PFSK-1 (cell line): ENCODE results near the gene DSG4.

Source experiments
- POLR2AphosphoS5 ChIP-seq: IDR thresholded peaks from 2 replicates; pipeline ENCODE4 v1.6.1; 2012; ENCODE audit warnings: low read depth, mild to moderate bottlenecking, control low read depth, low read length, moderate library complexity
- TAF1 ChIP-seq: IDR thresholded peaks from 2 replicates; pipeline ENCODE4 v1.6.1; 2012; ENCODE audit warnings: low read length, control low read depth, borderline replicate concordance; ENCODE audit not compliant: insufficient read depth
- TF ChIP-seq, protein P1 (sequence below), 2 experiments: IDR thresholded peaks; 2 replicates each; pipeline versions ENCODE4 v1.6.1 to v1.8.0; 2011 to 2012; ENCODE audit warnings: low read depth in 2 of 2, low read length in 2 of 2, control low read depth in 1 of 2, inconsistent platforms in 1 of 2, mild to moderate bottlenecking in 1 of 2, moderate library complexity in 1 of 2; ENCODE audit not compliant: insufficient read depth in 1 of 2

DNA sequence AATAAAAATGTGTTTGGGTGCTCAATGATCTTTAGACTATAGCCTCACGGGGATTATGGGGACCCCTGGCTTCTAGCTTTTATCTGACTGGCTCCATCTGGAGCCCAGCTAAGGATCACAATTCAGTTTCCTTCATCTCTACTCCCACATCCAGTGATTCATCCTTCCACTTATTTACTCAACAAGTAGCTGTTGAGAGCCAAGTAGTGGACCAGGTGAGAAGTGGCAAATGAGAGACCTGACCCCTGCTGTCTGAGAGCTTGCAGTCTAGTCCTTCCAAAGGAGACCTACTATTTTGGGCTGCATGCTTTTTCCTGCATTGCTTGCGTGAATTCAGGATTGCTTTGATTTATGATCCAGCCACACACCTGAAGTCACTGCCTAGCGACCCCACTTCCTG, 60.2 kb downstream of the DSG4 start:
- TF ChIP-seq POLR2AphosphoS5 (no peak), TAF1 (no peak)
- TF ChIP-seq, protein P1, sequence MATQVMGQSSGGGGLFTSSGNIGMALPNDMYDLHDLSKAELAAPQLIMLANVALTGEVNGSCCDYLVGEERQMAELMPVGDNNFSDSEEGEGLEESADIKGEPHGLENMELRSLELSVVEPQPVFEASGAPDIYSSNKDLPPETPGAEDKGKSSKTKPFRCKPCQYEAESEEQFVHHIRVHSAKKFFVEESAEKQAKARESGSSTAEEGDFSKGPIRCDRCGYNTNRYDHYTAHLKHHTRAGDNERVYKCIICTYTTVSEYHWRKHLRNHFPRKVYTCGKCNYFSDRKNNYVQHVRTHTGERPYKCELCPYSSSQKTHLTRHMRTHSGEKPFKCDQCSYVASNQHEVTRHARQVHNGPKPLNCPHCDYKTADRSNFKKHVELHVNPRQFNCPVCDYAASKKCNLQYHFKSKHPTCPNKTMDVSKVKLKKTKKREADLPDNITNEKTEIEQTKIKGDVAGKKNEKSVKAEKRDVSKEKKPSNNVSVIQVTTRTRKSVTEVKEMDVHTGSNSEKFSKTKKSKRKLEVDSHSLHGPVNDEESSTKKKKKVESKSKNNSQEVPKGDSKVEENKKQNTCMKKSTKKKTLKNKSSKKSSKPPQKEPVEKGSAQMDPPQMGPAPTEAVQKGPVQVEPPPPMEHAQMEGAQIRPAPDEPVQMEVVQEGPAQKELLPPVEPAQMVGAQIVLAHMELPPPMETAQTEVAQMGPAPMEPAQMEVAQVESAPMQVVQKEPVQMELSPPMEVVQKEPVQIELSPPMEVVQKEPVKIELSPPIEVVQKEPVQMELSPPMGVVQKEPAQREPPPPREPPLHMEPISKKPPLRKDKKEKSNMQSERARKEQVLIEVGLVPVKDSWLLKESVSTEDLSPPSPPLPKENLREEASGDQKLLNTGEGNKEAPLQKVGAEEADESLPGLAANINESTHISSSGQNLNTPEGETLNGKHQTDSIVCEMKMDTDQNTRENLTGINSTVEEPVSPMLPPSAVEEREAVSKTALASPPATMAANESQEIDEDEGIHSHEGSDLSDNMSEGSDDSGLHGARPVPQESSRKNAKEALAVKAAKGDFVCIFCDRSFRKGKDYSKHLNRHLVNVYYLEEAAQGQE (IDR thresholded peaks at IDR 0.05; ENCODE audit: insufficient read depth in 1 of 2, low read depth in 2 of 2, low read length in 2 of 2), result no peak
